HG02938 (cell line): ENCODE data around the gene MRPS35.

ENCODE experiments used
- ATAC-seq: cut with Tn5 transposase; IDR thresholded peaks from one replicate; pipeline ENCODE4 v1.9.1; 2021; ENCODE audit warnings: mild to moderate bottlenecking, moderate library complexity; ENCODE audit not compliant: unreplicated experiment

The MRPS35 gene

DNA sequence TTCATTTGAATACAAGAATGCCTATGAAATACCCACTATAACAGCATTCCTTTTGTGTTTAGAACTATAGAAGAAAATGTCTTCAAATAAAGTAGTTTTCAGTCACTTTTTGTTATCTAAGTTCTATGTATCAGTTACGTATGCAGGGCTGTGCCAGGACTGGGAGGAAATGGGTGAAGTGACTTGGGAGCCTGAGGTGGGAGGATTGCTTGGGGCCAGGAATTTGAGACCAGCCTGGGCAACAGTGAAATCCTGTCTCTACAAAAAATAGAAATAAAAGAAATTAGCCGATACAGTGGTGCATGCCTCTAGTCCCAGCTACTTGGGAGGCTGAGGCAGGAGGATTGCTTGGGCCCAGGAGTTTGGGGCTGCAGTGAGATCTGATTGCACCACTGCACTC lies 92.3 kb downstream of the MRPS35 start:
- no peak for ATAC-seq

DNA sequence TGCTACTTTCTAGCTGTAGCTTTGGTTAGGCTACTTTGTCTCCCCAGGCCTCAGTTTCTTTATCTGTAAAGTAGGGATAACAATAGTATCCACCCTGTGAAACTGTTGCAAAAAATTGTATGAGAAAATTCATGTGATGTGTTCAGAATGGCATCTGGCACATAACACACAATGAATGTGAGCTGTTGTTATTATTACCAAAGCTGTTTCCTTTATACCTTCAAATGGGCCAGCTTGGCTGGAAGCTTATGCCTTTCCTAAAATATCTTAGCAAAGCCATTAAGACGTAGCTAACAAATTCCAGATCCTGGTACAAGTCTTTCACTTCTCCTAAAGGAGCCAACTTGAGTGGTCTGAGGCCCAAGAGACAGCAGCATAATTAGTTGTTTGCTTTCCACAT lies 94.6 kb downstream of the MRPS35 start:
- no peak for ATAC-seq
